B cell (primary cell): Measurements from ENCODE around the gene TRIO. TPM values are rescaled to one million over a fixed set of nuclear protein-coding genes. Genes with fewer than 3 reads are reported as not detected.

Experiments
- ATAC-seq: fragments of 200-7000 bp; cut with Tn5 transposase; one replicate; pipeline ENCODE4 v1.10.0; 2021; ENCODE audit warnings: low read depth, mild to moderate bottlenecking, moderate number of reproducible peaks, moderate library complexity
- CTCF ChIA-PET: fragments of 350-600 bp; sonication (Branson Sonifier 250); formaldehyde crosslinking; loops from one replicate; lab custom pipeline; 2021; ENCODE audit warnings: antibody characterized with exemption, inconsistent platforms; lab: Charles Lee
- POLR2A ChIA-PET: fragments of 350-600 bp; sonication (Branson Sonifier 250); formaldehyde crosslinking; loops from one replicate; lab custom pipeline; 2021; ENCODE audit warnings: antibody characterized with exemption; lab: Charles Lee
- DNase-seq: peaks from one replicate; pipeline ENCODE4 v3.0.0; 2013
- H2AFZ ChIP-seq: 2 replicates; pipeline ENCODE4 v1.6.1; 2012; ENCODE audit warnings: mild to moderate bottlenecking, low read depth, low read length; ENCODE audit not compliant: insufficient read depth, poor library complexity, severe bottlenecking
- H3K27ac ChIP-seq, 2 donors: 1 replicate in 1 of 2; 2 replicates in 1 of 2; pipeline ENCODE4 v1.5.1; 2012 to 2013; ENCODE audit warnings: low read length in 2 of 2, mild to moderate bottlenecking in 2 of 2, moderate library complexity in 1 of 2
- H3K27me3 ChIP-seq, 4 experiments: fragments of 200-600 bp in 1 of 4; sonication (generic) in 1 of 4; replicated peaks in 1 of 4; 1 replicate in 2 of 4; 2 replicates in 2 of 4; pipeline versions ENCODE4 v1.6.1 to v1.7.0; 2013 to 2016; ENCODE audit warnings: low read length in 3 of 4, mild to moderate bottlenecking in 2 of 4, mixed read lengths in 1 of 4, moderate library complexity in 1 of 4; ENCODE audit not compliant: insufficient read depth in 4 of 4, control insufficient read depth in 3 of 4; ENCODE audit errors: control extremely low read depth in 1 of 4
- H3K36me3 ChIP-seq, 2 experiments: replicated peaks in 1 of 2; 1 replicate in 1 of 2; 2 replicates in 1 of 2; pipeline versions ENCODE4 v1.6.1 to v1.7.1; 2013; ENCODE audit warnings: low read length in 1 of 2; ENCODE audit not compliant: insufficient read depth in 2 of 2, control insufficient read depth in 1 of 2; ENCODE audit errors: control extremely low read depth in 1 of 2, extremely low read depth in 1 of 2
- H3K4me1 ChIP-seq, 2 donors: fragments of 200-600 bp in 1 of 2; sonication (generic) in 1 of 2; 1 replicate in 1 of 2; 2 replicates in 1 of 2; pipeline versions ENCODE4 v1.5.1 to v1.6.1; 2013 to 2017; ENCODE audit warnings: low read length in 2 of 2; ENCODE audit not compliant: control insufficient read depth in 2 of 2, insufficient read depth in 2 of 2
- H3K4me2 ChIP-seq: replicated peaks from 2 replicates; pipeline ENCODE3; 2012; ENCODE audit warnings: mild to moderate bottlenecking, low read depth, low read length; ENCODE audit not compliant: poor library complexity, severe bottlenecking
- H3K4me3 ChIP-seq, 5 experiments: fragments of 200-600 bp in 1 of 5; sonication (generic) in 1 of 5; 1 replicate in 3 of 5; 2 replicates in 2 of 5; pipeline versions ENCODE4 v1.5.1 to v1.7.0; 2011 to 2016; ENCODE audit warnings: low read length in 4 of 5, mild to moderate bottlenecking in 4 of 5, low read depth in 2 of 5, control low read depth in 1 of 5, moderate library complexity in 1 of 5; ENCODE audit not compliant: insufficient read depth in 1 of 5; ENCODE audit errors: control extremely low read depth in 1 of 5, extremely low read depth in 1 of 5
- H3K79me2 ChIP-seq: fragments of 200-600 bp; sonication (generic); one replicate; pipeline ENCODE4 v1.6.0; 2016; ENCODE audit warnings: low read length; ENCODE audit not compliant: control insufficient read depth, insufficient read depth
- H3K9ac ChIP-seq: fragments of 200-600 bp; sonication (generic); 2 replicates; pipeline ENCODE4 v1.6.1; 2017; ENCODE audit warnings: mild to moderate bottlenecking, low read length, moderate library complexity
- H3K9me3 ChIP-seq, 3 donors: one replicate each; pipeline versions ENCODE4 v1.6.1 to v1.7.1; 2013; ENCODE audit warnings: low read length in 2 of 3; ENCODE audit not compliant: control insufficient read depth in 2 of 3, insufficient read depth in 1 of 3; ENCODE audit errors: control extremely low read depth in 1 of 3
- H4K20me1 ChIP-seq: 2 replicates; pipeline ENCODE4 v1.6.0; 2012; ENCODE audit warnings: mild to moderate bottlenecking, low read length; ENCODE audit not compliant: insufficient read depth, control insufficient read depth, poor library complexity, severe bottlenecking
- H3K27ac Mint-ChIP-seq: one replicate; pipeline ENCODE4 v1.8.0; 2021; ENCODE audit warnings: mixed read lengths
- H3K27me3 Mint-ChIP-seq: one replicate; pipeline ENCODE4 v1.8.0; 2021; ENCODE audit warnings: mixed read lengths
- H3K4me1 Mint-ChIP-seq: one replicate; pipeline ENCODE4 v1.8.0; 2021; ENCODE audit warnings: mixed read lengths
- H3K4me3 Mint-ChIP-seq: one replicate; pipeline ENCODE4 v1.8.0; 2021; ENCODE audit warnings: mixed read lengths
- H3K9me3 Mint-ChIP-seq: one replicate; pipeline ENCODE4 v1.8.0; 2022; ENCODE audit warnings: mixed read lengths; ENCODE audit not compliant: insufficient read depth
- EZH2 ChIP-seq: IDR thresholded peaks from 2 replicates; pipeline ENCODE4 v1.6.1; 2012; ENCODE audit warnings: borderline replicate concordance, low read depth, mild to moderate bottlenecking, moderate library complexity, low read length; ENCODE audit not compliant: insufficient read depth, poor library complexity, severe bottlenecking
- WGBS: methylation state at CpG from one replicate; pipeline ENCODE4 v1.1.5; 2013; ENCODE audit warnings: missing lambda C conversion rate; ENCODE audit not compliant: insufficient coverage; 5-methylcytosine and 5-hydroxymethylcytosine counted together
- intact Hi-C: fragments of 100-400 bp; cut with micrococcal nuclease; formaldehyde crosslinking; loops from one replicate; pipeline ENCODE4 v1.10.0; 2022
- polyA plus RNA-seq: library from polyadenylated mRNA; depleted of rRNA; stranded (reverse); fragments of >200 nt; gene quantifications from 2 replicates; pipeline ENCODE4 v1.2.3, GENCODE V29; 2012
- total RNA-seq, 2 donors: library from RNA; stranded (reverse); fragments of 120-200 nt in 1 of 2; gene quantifications; 1 replicate in 1 of 2; 2 replicates in 1 of 2; pipeline versions ENCODE4 v1.2.3 to v1.2.4, GENCODE V29; 2013 to 2022
- TF ChIP-seq, protein P1 (sequence below): fragments of 200-600 bp; IDR thresholded peaks from one replicate; pipeline ENCODE4 v1.8.0; 2022; ENCODE audit warnings: antibody characterized with exemption, mild to moderate bottlenecking

Gene TRIO
- total and polyA plus RNA-seq, 2 donors (not counting 1 experiment from before 2014, with no cell fraction given): 90.5 to 479 TPM

DNA sequence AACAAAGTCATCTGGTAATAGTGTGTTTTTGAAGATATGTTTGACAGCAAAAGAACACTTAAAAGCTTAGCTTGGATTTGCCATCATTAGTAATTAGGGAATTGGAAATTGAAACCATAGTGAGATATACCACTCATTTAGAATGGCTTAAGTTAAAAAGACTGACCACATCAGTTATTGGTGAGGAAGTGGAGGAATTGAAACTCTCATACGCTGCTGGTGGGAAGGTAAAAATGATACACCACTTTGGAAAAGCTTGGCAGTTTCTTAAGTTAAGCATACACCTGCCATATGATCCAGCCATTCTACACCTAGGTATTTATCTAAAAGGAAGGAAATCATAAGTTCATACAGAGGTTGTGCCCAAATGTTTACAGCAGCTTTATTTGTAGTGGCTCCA, 213.2 kb downstream of the TRIO start:
- H3K36me3 ChIP-seq: peaks cover 3 to 40% of the 10 kb centered on the region in 2 experiments
- no peak overlapping the region for H2AFZ ChIP-seq
- H3K9me3 Mint-ChIP-seq: no peaks in the 10 kb centered on the region
- H3K27ac ChIP-seq: no peak overlapping the region
- no peaks in the 10 kb centered on the region for H3K27me3 Mint-ChIP-seq
- H3K4me3 Mint-ChIP-seq: no peak overlapping the region
- ATAC-seq (no peak), DNase-seq (no peak)
- TF ChIP-seq, protein P1, sequence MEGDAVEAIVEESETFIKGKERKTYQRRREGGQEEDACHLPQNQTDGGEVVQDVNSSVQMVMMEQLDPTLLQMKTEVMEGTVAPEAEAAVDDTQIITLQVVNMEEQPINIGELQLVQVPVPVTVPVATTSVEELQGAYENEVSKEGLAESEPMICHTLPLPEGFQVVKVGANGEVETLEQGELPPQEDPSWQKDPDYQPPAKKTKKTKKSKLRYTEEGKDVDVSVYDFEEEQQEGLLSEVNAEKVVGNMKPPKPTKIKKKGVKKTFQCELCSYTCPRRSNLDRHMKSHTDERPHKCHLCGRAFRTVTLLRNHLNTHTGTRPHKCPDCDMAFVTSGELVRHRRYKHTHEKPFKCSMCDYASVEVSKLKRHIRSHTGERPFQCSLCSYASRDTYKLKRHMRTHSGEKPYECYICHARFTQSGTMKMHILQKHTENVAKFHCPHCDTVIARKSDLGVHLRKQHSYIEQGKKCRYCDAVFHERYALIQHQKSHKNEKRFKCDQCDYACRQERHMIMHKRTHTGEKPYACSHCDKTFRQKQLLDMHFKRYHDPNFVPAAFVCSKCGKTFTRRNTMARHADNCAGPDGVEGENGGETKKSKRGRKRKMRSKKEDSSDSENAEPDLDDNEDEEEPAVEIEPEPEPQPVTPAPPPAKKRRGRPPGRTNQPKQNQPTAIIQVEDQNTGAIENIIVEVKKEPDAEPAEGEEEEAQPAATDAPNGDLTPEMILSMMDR: no peak
- no peak for TF ChIP-seq EZH2
- no peak overlapping the region for H3K4me2 ChIP-seq
- CTCF ChIA-PET: interaction anchor here (0.9 to 3.0 kb wide), 4 partner anchors 9 to 292 kb away, joined by 3 to 11 read pairs (median 6); no protein-coding TSS in a partner anchor
- POLR2A ChIA-PET: no interaction called here
- no peak overlapping the region for H3K4me3 ChIP-seq
- H3K9me3 ChIP-seq: no peaks in the 10 kb centered on the region
- WGBS: no CpG with 5 or more reads among the region's 1 CpG
- H3K27ac Mint-ChIP-seq: no peak overlapping the region
- H3K4me1 ChIP-seq: peaks cover 3 to 7% of the 10 kb centered on the region in 2 donors
- intact Hi-C loops: no loop called here
- H3K79me2 ChIP-seq: peaks cover 10% of the 10 kb centered on the region
- H3K4me1 Mint-ChIP-seq: peaks cover 18% of the 10 kb centered on the region
- no peaks in the 10 kb centered on the region for H3K27me3 ChIP-seq
- H4K20me1 ChIP-seq: peaks cover 36% of the 10 kb centered on the region
- H3K9ac ChIP-seq: no peak overlapping the region

- Histone ChIP-seq H3K4me3 (no peak overlapping the region), H3K79me2 (peaks cover 10% of the 10 kb centered on the region), H3K27me3 (no peaks in the 10 kb centered on the region), H3K9ac (no peak overlapping the region), H3K36me3 (peaks cover 5 to 50% of the 10 kb centered on the region in 2 experiments), H3K4me2 (no peak overlapping the region), H3K27ac (no peak overlapping the region), H3K9me3 (no peaks in the 10 kb centered on the region), H3K4me1 (no peaks in the 10 kb centered on the region), H4K20me1 (peaks cover 29% of the 10 kb centered on the region), H2AFZ (no peak overlapping the region)
- no peak overlapping the region for H3K4me3 Mint-ChIP-seq
- intact Hi-C loops: no loop called here
- H3K9me3 Mint-ChIP-seq: no peaks in the 10 kb centered on the region
- no peak for TF ChIP-seq EZH2
- TF ChIP-seq, protein P1: no peak
- DNase-seq (no peak), ATAC-seq (no peak)
- ChIA-PET POLR2A (no interaction called here), CTCF (interaction anchor here (0.6 to 0.7 kb wide), 2 partner anchors 13 to 369 kb away, joined by 3 to 6 read pairs; no protein-coding TSS in a partner anchor)
- no peak overlapping the region for H3K27ac Mint-ChIP-seq
- peaks cover 10% of the 10 kb centered on the region for H3K4me1 Mint-ChIP-seq
- no peaks in the 10 kb centered on the region for H3K27me3 Mint-ChIP-seq
- WGBS: 77% methylated on average over 7 of the region's 9 CpGs
Measured at GRCh38 chr5:14357441-14357840, 214.3 kb downstream of the TRIO start.
